Activated naive CD4-positive, alpha-beta T cell treated with Interleukin-2 at 50 U/mL for 16 hours (primary cell): ENCODE data around the gene OR5F1.

Experiments used
- DNase-seq: peaks from one replicate; pipeline ENCODE4 v3.0.0-alpha.2; 2020

Gene OR5F1

DNA sequence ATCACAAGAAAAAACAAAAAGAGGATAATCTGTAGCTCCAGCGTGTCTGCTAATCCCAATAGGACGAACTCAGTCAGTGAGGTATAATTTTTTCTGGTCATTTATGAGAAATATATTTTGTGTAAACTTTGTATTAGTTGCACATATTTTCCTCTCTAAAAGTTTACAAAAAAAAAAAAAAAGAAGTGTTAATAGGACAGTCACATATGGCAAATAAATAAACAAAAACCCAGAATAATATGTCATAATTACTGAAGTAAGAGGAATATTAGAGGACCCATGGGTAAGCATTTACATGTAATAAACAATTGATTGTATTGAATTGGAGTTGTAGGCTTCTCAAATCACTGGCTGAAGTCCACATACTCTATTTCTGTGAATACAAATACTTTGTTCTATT, at the start of gene OR5F1:
TSS of gene OR5F1 (minus strand) at position 101 of the 400 bp plus-strand sequence. CDS start at position 101, 0 bp downstream.
- DNase-seq, result no peak

- DNase-seq, result no peak
These were observed 32.9 kb upstream of the OR5F1 start, which contains the start of gene OR5AS1 for GRCh38 chr11:56027354-56027753. TSS of gene OR5AS1 (plus strand) at chr11:56027654. CDS start at chr11:56030419, 2,765 bp downstream.

DNA sequence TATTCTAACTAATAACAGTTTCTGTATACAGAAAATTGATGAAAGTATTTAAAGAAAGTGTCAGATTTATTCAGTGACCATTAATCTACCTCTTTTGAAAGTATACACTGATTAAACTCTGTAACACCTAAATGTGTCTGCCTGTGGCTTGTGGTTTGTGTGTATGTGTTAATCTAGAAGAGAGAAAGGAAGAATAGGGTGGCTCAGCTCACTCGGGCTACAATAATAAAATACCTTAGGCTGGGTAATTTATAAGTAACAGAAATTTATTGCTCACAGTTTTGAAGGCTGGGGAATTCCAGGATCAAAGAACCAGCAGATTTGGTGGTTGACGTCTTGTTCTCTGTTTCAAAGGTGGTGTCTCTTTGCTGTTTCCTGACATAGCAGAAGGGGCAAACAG, 19.4 kb upstream of the OR5F1 start:
- no peak for DNase-seq

DNA sequence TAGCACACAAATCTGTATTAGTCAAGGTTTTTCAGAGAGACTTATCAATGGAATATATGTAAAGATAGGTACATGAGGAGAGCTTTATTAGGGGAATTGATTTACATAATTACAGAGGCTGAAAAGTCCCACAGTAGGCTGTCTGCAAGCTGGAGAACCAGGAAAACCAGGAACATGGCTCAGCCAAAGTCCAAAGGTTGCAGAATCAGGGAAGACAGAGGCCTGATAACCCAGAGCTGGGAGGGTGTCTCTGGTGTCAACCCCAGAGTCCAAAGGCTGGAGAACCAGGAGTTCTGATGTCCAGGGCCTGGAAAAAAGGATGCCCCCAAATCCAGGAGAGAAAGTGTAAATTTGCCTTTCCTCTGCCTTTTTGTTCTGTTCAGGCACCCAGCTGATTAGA, 16.3 kb upstream of the OR5F1 start:
- no peak for DNase-seq

- no peak for DNase-seq
These were observed 23.5 kb downstream of the OR5F1 start for GRCh38 chr11:55970935-55971334.

DNA sequence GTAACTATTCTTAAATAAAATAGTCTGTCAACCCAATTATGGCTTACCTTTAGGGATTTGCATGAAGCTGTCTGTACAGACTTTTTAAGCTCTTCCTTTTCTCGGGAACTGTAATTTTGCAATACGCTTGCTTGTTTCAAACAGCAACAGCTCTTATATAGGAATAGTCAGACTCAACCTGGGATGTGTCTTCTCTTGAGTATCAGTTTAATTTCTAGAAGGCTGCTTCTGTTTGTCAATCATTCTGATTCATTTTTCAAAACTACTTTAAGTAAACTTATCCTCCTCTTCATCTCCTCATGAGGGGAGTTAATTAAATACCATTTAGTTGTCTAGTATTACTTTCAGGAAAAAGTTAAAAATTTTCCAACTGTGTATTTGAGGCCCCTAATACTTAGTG, 24.6 kb downstream of the OR5F1 start, which contains the start of gene OR10AG1:
TSS of gene OR10AG1 (minus strand) at position 101 of the 400 bp plus-strand sequence. CDS start at position 63, 38 bp downstream.
- DNase-seq, result no peak

- no peak for DNase-seq
These were observed 26.5 kb downstream of the OR5F1 start for GRCh38 chr11:55967914-55968313.

GRCh38 chr11:55966391-55966790, 28.0 kb downstream of the OR5F1 start:
- no peak for DNase-seq

- DNase-seq, result no peak
These were observed 37.9 kb downstream of the OR5F1 start for GRCh38 chr11:55956521-55956920.

DNA sequence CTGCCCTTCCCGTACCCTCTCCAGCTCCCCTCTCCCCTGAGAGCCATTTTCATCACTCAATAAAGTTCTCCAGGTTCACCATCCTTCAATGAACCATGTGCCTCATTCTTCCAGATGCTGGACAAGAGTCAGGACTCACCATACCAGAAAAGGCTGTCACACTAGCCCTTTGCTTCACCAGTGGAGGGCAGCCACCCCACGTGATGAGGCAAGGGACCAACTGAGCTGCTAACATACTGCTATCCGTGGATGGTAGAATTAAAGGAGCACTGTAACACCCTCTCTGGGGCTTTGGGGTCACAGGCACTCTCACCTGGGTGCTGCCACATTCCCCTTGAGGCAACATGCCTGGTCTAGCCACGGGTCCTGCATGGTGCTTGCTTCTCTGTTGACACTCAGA, 45.1 kb downstream of the OR5F1 start:
- DNase-seq, result no peak
